Suprapubic skin (tissue), 4 donors: ENCODE measurements around the gene SPATA19.

Source experiments
- EP300 ChIP-seq: sonication (generic); formaldehyde crosslinking; IDR thresholded peaks from one replicate; pipeline ENCODE4 v1.6.1; 2017; ENCODE audit warnings: antibody characterized with exemption
- POLR2AphosphoS5 ChIP-seq, 3 donors: sonication (generic); formaldehyde crosslinking; IDR thresholded peaks; one replicate each; pipeline ENCODE4 v1.6.1; 2017; ENCODE audit warnings: antibody characterized with exemption in 3 of 3

- TF ChIP-seq EP300 (no peak), POLR2AphosphoS5 (IDR thresholded peaks at IDR 0.05) (no peak)
Measured at GRCh38 chr11:133823614-133824013, 21.7 kb downstream of the SPATA19 start.
